Epithelial cell of proximal tubule (primary cell): Measurements from ENCODE around the gene SCARB1. TPM values are rescaled to one million over a fixed set of nuclear protein-coding genes. Genes with fewer than 3 reads are reported as not detected.

Source experiments
- DNase-seq: peaks from one replicate; pipeline ENCODE4 v3.0.0-alpha.2; 2011; ENCODE audit warnings: low read depth
- H3K4me3 ChIP-seq: 2 replicates; pipeline ENCODE4 v1.5.1; 2011; ENCODE audit warnings: low read depth, mild to moderate bottlenecking, low read length
- total RNA-seq: library from RNA; depleted of rRNA; stranded (reverse); fragments of >200 nt; gene quantifications from 2 replicates; pipeline ENCODE4 v1.2.3, GENCODE V29; 2015
- TF ChIP-seq, protein P1 (sequence below): conservative IDR thresholded peaks from 2 replicates; pipeline ENCODE4 v1.5.1; 2012; ENCODE audit warnings: low read depth, mild to moderate bottlenecking, low read length

Gene SCARB1
- total RNA-seq, 1 donor from 2014 or later = 21.9 TPM

DNA sequence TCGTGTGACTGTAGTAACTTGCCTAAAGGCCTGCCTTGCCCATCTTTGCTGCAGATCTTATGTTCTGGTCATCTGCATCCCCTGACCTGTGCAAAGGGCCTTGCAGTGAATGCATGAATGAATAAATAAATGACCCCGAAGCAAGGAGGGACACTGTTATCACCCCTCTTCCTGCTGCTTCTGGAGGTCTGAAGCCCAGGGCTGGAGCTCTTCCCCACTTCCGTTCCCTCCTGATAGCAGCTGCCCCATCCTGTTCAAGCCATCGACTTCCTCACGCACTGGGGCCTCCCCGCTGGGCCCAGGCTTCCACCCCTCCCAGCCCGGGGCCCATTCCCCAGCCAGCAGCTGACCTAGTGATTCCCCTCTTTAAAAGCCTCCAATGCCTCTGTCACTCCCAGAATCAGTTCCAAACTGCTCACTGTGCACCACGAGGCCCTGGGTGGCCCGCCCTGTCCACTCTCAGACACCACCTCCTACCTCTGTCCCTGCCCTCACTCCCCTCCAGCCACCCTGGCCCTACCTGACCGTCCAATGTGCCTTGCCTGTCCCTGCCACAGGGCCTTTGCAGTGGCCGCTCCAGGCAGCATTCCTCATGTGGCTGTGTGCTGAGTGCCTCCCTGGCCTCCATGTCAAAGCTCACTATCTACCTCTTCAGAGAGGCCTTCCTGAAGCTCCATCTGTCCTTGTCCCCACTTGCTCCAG, 78.6 kb downstream of the SCARB1 start:
- H3K4me3 ChIP-seq = no peak overlapping the region
- DNase-seq = no peak
- TF ChIP-seq, protein P1, sequence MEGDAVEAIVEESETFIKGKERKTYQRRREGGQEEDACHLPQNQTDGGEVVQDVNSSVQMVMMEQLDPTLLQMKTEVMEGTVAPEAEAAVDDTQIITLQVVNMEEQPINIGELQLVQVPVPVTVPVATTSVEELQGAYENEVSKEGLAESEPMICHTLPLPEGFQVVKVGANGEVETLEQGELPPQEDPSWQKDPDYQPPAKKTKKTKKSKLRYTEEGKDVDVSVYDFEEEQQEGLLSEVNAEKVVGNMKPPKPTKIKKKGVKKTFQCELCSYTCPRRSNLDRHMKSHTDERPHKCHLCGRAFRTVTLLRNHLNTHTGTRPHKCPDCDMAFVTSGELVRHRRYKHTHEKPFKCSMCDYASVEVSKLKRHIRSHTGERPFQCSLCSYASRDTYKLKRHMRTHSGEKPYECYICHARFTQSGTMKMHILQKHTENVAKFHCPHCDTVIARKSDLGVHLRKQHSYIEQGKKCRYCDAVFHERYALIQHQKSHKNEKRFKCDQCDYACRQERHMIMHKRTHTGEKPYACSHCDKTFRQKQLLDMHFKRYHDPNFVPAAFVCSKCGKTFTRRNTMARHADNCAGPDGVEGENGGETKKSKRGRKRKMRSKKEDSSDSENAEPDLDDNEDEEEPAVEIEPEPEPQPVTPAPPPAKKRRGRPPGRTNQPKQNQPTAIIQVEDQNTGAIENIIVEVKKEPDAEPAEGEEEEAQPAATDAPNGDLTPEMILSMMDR = no peak

DNA sequence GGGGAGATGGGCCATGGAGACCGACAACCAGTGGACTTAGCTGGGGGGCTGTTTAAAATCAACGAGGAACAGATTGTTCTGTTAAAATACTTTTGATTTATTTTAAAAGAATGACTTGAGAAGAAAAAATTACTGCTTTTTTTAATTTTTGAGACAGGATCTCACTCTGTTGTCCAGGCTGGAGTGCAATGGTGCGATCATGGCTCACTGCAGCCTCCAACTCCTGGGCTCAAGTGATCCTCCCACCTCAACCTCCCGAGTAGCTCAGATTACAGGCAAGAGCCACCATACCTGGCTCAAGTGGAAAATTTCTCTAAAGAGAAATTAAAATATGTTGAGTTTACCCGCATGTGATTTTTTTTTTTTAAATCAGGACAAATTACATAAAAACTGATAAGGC, 80.6 kb downstream of the SCARB1 start:
- TF ChIP-seq, protein P1 = no peak
- H3K4me3 ChIP-seq = no peak overlapping the region
- DNase-seq = no peak

DNA sequence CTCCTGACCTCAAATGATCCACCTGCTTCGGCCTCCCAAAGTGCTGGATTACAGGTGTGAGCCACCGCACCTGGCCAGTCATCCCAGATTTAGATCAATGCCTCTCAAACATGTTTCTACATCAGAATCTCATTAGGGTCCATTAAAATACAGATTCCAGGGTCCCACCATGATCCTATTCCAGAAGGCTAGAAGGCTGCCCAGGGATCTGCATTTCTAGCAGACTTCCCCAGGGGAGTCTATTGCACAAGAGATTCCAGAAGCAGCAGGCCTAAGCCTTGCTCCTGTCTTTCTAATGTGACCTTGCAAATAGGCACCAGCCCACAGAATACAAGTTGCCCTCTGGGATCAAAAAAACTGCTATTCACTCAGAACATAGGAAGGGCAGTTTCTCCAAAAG, 81.5 kb downstream of the SCARB1 start:
- no peak for DNase-seq
- H3K4me3 ChIP-seq = no peak overlapping the region
- TF ChIP-seq, protein P1 = no peak

DNA sequence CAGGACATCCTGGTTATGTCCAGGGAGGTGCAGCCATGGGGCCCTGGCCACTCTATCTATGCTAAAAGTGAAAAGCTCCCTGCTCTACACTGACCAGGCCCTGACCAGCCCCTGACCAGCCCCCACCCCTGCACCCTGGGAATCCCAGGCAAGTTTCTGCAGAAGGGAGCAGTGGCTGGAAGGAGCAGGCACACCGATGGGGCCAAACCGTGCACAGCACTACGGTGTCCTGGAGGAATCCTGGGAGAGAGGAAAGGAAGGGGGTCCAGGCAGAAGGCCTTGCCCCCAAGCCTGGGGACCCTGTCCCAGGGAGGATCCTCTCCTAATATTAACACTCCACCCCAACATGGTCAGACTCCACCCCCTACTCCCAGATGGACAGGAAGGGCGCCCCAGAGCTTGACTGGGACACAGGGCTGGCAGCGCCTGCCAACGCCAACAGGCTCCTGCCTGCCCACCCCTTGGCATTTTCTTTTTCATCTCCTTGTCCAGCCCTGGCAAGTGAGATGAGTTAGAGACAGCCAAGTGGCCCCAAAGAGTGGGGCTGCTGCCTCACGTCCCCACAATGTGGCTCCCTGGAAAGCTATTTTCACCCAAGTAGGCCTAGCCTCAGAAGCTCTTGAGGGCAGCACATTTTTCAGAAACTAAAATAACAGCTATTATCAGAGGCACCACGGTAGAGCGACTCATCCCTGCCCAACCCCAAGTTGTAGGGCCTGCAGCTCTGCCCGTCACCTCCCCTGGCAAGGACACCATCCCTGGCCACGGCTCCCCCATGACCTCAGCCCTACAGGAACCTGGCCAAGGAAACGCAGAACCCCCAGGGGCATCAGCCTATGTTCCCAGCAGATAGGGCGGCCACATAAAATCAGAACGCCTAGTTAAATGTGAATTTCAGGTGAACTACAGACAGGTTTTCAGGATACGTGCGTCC, 82.6 kb downstream of the SCARB1 start:
- TF ChIP-seq, protein P1 = no peak
- no peak overlapping the region for H3K4me3 ChIP-seq
- DNase-seq = no peak

DNA sequence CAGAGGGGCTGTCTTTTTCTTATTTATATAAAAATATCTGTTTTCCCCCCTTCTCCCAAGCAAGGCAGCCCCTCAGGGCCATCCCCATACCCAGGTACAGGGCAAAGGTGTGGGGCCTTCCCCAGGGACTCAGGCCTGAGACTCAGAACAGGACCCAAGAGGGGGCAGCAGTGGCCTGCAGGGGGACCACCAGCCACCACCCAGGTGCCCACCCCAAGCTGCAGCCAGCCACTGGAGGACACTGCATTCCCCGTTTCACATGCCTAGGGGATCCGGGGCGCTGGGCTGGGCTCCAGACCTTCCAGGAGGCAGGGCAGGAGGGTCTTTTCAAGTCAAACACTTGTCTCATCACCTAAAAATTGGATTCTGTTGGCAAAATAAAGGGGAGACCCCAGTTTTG, 83.3 kb downstream of the SCARB1 start:
- no peak overlapping the region for H3K4me3 ChIP-seq
- DNase-seq = no peak
- TF ChIP-seq, protein P1 = no peak

DNA sequence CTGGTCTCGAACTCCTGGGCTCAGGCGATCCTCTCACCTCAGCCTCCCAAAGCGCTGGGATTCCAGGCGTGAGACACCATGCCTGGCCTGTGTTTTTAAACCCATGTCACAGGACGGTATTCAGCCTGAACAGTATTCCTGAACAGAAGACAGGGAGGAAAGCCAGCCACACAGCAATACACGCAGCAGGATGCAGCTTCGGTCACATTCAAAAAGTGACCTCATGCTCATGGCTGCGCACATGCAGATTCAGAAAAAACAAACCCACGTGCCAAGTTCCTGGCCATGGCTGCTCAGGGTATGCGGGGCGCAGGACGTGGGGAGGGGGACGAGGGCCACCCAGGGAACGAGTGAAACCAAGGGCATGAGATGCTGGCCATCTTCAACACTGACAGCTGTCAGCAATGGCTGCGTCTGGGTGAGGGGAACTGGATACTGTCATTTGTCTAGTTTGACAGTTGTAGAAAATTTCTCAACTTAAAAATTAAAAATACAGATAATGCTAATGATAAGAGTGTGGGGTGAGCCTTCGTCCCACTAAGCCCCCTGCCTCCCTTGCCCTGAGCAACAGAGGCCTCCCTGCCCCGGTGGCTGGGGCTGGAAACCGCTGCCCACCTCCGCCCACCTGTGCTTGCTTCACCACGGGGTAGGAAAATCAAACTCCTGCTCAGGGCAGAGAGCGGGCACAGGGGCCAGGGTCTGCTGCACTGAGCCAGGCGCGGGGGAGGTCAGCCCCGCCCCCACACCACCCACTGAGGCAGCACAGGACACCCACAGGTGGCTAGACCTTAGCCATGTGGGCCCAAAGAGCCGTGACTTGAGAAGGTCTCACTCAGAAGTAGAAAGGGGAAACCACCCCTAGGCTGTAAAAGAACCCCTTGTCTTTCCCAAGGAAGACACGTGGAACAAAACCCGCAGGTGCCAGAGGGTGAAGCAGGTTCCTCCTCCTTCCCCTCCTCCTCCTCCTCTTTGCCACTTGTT, 84.2 kb downstream of the SCARB1 start:
- DNase-seq = no peak
- H3K4me3 ChIP-seq = no peak overlapping the region
- TF ChIP-seq, protein P1 = no peak
